Activated T-cell treated with anti-CD3 and anti-CD28 coated beads for 1 hour (primary cell): ENCODE measurements around the gene HOXB2.

Experiments used
- DNase-seq: peaks from one replicate; pipeline ENCODE4 v3.0.0-alpha.2; 2020; ENCODE audit warnings: low read depth

The HOXB2 gene

GRCh38 chr17:48552466-48553189 is 7.7 kb upstream of the HOXB2 start:
- no peak for DNase-seq

- DNase-seq: no peak
Observed at GRCh38 chr17:48551596-48552465, 6.9 kb upstream of the HOXB2 start.

- DNase-seq: no peak
Observed at GRCh38 chr17:48551214-48551555, 6.3 kb upstream of the HOXB2 start.

GRCh38 chr17:48550502-48551213 is 5.7 kb upstream of the HOXB2 start:
- no peak for DNase-seq

GRCh38 chr17:48549914-48550501 is 5.1 kb upstream of the HOXB2 start:
- DNase-seq: no peak

- DNase-seq: no peak
Observed at GRCh38 chr17:48549281-48549630, 4.3 kb upstream of the HOXB2 start.

- DNase-seq: no peak
Observed at GRCh38 chr17:48548523-48549280, 3.8 kb upstream of the HOXB2 start.

GRCh38 chr17:48547808-48548522 is 3.1 kb upstream of the HOXB2 start:
- no peak for DNase-seq

GRCh38 chr17:48546924-48547807 is 2.3 kb upstream of the HOXB2 start:
- DNase-seq: no peak

GRCh38 chr17:48546137-48546923 is 1.4 kb upstream of the HOXB2 start:
- DNase-seq: no peak

- DNase-seq: no peak
Observed at GRCh38 chr17:48545539-48545938, 630 bp upstream of the HOXB2 start.

GRCh38 chr17:48544349-48545021 is 424 bp downstream of the HOXB2 start:
- peak; percentile 23 for DNase-seq

- DNase-seq: no peak
Observed at GRCh38 chr17:48543854-48544348, 1.0 kb downstream of the HOXB2 start.

GRCh38 chr17:48543107-48543853 is 1.6 kb downstream of the HOXB2 start:
- peak; percentile 43 for DNase-seq

GRCh38 chr17:48542698-48543106 is 2.2 kb downstream of the HOXB2 start:
- DNase-seq: no peak

- peak; percentile 20 for DNase-seq
Observed at GRCh38 chr17:48542114-48542656, 2.7 kb downstream of the HOXB2 start.

- peak; percentile 37 for DNase-seq
Observed at GRCh38 chr17:48541577-48542113, 3.3 kb downstream of the HOXB2 start.
